IPS DF 6.9 (cell line): ENCODE results near the gene TRIM2.

Experiments
- DNase-seq: peaks from one replicate; pipeline ENCODE4 v3.0.0-alpha.2; 2013; ENCODE audit warnings: low read depth, low spot score
- H3K27ac ChIP-seq: one replicate; pipeline ENCODE4 v1.5.1; 2013; ENCODE audit warnings: low read length, control low read depth
- H3K27me3 ChIP-seq: 2 replicates; pipeline ENCODE4 v1.6.1; 2013; ENCODE audit warnings: mild to moderate bottlenecking, low read length; ENCODE audit not compliant: control insufficient read depth, insufficient read depth
- H3K36me3 ChIP-seq: 2 replicates; pipeline ENCODE4 v1.6.1; 2013; ENCODE audit warnings: low read length; ENCODE audit not compliant: control insufficient read depth, insufficient read depth
- H3K4me1 ChIP-seq: 2 replicates; pipeline ENCODE4 v1.6.1; 2013; ENCODE audit warnings: low read length; ENCODE audit not compliant: control insufficient read depth, insufficient read depth
- H3K4me3 ChIP-seq: 2 replicates; pipeline ENCODE4 v1.5.1; 2013; ENCODE audit warnings: mild to moderate bottlenecking, low read length
- H3K9me3 ChIP-seq: 2 replicates; pipeline ENCODE4 v1.6.1; 2013; ENCODE audit warnings: low read length, inconsistent platforms; ENCODE audit not compliant: control insufficient read depth, insufficient read depth
- WGBS: extraction: QIAGEN DNeasy Blood & Tissue Kit; methylation state at CpG from one replicate; pipeline ENCODE4 v1.1.7; 2013; ENCODE audit warnings: mixed read lengths, missing lambda C conversion rate; ENCODE audit not compliant: insufficient read length, insufficient coverage; 5-methylcytosine and 5-hydroxymethylcytosine counted together

The TRIM2 gene

GRCh38 chr4:153259661-153260060 lies 55.4 kb downstream of the TRIM2 start:
- Histone ChIP-seq H3K4me3 (no peak overlapping the region), H3K4me1 (peaks cover 12% of the 10 kb centered on the region), H3K36me3 (no peaks in the 10 kb centered on the region), H3K27ac (no peak overlapping the region), H3K9me3 (no peaks in the 10 kb centered on the region), H3K27me3 (no peaks in the 10 kb centered on the region)
- no CpG with 5 or more reads among the region's 4 CpGs for WGBS
- DNase-seq: no peak

GRCh38 chr4:153260132-153260531 lies 55.9 kb downstream of the TRIM2 start:
- Histone ChIP-seq H3K27ac (no peak overlapping the region), H3K4me3 (no peak overlapping the region), H3K4me1 (peaks cover 8% of the 10 kb centered on the region), H3K36me3 (no peaks in the 10 kb centered on the region), H3K27me3 (no peaks in the 10 kb centered on the region), H3K9me3 (no peaks in the 10 kb centered on the region)
- WGBS: no CpG with 5 or more reads among the region's 3 CpGs
- DNase-seq: no peak

- no peak overlapping the region for H3K27ac ChIP-seq
- H3K36me3 ChIP-seq: no peaks in the 10 kb centered on the region
- no peak for DNase-seq
- H3K4me1 ChIP-seq: peaks cover 8% of the 10 kb centered on the region
- no peaks in the 10 kb centered on the region for H3K9me3 ChIP-seq
- no peak overlapping the region for H3K4me3 ChIP-seq
- no CpG with 5 or more reads among the region's 3 CpGs for WGBS
- no peaks in the 10 kb centered on the region for H3K27me3 ChIP-seq
Measured at GRCh38 chr4:153260553-153261300, 56.5 kb downstream of the TRIM2 start.

GRCh38 chr4:153261461-153261860 lies 57.2 kb downstream of the TRIM2 start:
- Histone ChIP-seq H3K27ac (no peak overlapping the region), H3K36me3 (no peaks in the 10 kb centered on the region), H3K4me3 (no peak overlapping the region), H3K27me3 (no peaks in the 10 kb centered on the region), H3K9me3 (no peaks in the 10 kb centered on the region), H3K4me1 (peaks cover 8% of the 10 kb centered on the region)
- no CpG with 5 or more reads among the region's 2 CpGs for WGBS
- no peak for DNase-seq

GRCh38 chr4:153261914-153262313 lies 57.7 kb downstream of the TRIM2 start:
- WGBS: no CpG with 5 or more reads among the region's 2 CpGs
- DNase-seq: no peak
- H3K4me1 ChIP-seq: peaks cover 7% of the 10 kb centered on the region
- H3K9me3 ChIP-seq: no peaks in the 10 kb centered on the region
- no peak overlapping the region for H3K27ac ChIP-seq
- no peaks in the 10 kb centered on the region for H3K27me3 ChIP-seq
- no peaks in the 10 kb centered on the region for H3K36me3 ChIP-seq
- no peak overlapping the region for H3K4me3 ChIP-seq

GRCh38 chr4:153265306-153266047 lies 61.2 kb downstream of the TRIM2 start:
- DNase-seq: no peak
- Histone ChIP-seq H3K27ac (no peak overlapping the region), H3K27me3 (no peaks in the 10 kb centered on the region), H3K4me1 (peaks cover 4% of the 10 kb centered on the region), H3K4me3 (no peak overlapping the region), H3K9me3 (no peaks in the 10 kb centered on the region), H3K36me3 (no peaks in the 10 kb centered on the region)
- WGBS: no CpG with 5 or more reads among the region's 9 CpGs

GRCh38 chr4:153266988-153267387 lies 62.7 kb downstream of the TRIM2 start:
- H3K4me1 ChIP-seq: peaks cover 2% of the 10 kb centered on the region; the same call in 1 of the 2 replicates
- no peaks in the 10 kb centered on the region for H3K36me3 ChIP-seq
- H3K4me3 ChIP-seq: no peak overlapping the region
- H3K9me3 ChIP-seq: no peaks in the 10 kb centered on the region
- no peaks in the 10 kb centered on the region for H3K27me3 ChIP-seq
- H3K27ac ChIP-seq: no peak overlapping the region
- DNase-seq: no peak
- WGBS: no CpG with 5 or more reads among the region's 3 CpGs

- H3K4me1 ChIP-seq: peaks cover 2% of the 10 kb centered on the region; the same call in 1 of the 2 replicates
- no peak for DNase-seq
- no CpG with 5 or more reads among the region's 7 CpGs for WGBS
- H3K4me3 ChIP-seq: no peak overlapping the region
- H3K27ac ChIP-seq: no peak overlapping the region
- H3K36me3 ChIP-seq: no peaks in the 10 kb centered on the region
- no peaks in the 10 kb centered on the region for H3K9me3 ChIP-seq
- no peaks in the 10 kb centered on the region for H3K27me3 ChIP-seq
Measured at GRCh38 chr4:153267890-153268289, 63.6 kb downstream of the TRIM2 start.

GRCh38 chr4:153268295-153268694 lies 64.1 kb downstream of the TRIM2 start:
- Histone ChIP-seq H3K27me3 (no peaks in the 10 kb centered on the region), H3K4me3 (no peak overlapping the region), H3K27ac (no peak overlapping the region), H3K36me3 (no peaks in the 10 kb centered on the region), H3K9me3 (no peaks in the 10 kb centered on the region), H3K4me1 (peaks cover 2% of the 10 kb centered on the region; the same call in 1 of the 2 replicates)
- WGBS: no CpG with 5 or more reads among the region's 4 CpGs
- no peak for DNase-seq

GRCh38 chr4:153269218-153269990 lies 65.2 kb downstream of the TRIM2 start:
- no peak for DNase-seq
- WGBS: no CpG with 5 or more reads among the region's 5 CpGs
- Histone ChIP-seq H3K27ac (no peak overlapping the region), H3K36me3 (no peaks in the 10 kb centered on the region), H3K27me3 (no peaks in the 10 kb centered on the region), H3K4me3 (no peak overlapping the region), H3K4me1 (peaks cover 2% of the 10 kb centered on the region; the same call in 1 of the 2 replicates), H3K9me3 (no peaks in the 10 kb centered on the region)
